ENCODE results near the gene DQX1. TPM values are rescaled to one million over a fixed set of nuclear protein-coding genes. Genes with fewer than 3 reads are reported as not detected.

The DQX1 gene
- total and polyA plus RNA-seq, 2 of the 8 experiments (the other 6 are each of a cell fraction or from before 2014, with no cell fraction given), result 0.76 to 1.1 TPM

DNA sequence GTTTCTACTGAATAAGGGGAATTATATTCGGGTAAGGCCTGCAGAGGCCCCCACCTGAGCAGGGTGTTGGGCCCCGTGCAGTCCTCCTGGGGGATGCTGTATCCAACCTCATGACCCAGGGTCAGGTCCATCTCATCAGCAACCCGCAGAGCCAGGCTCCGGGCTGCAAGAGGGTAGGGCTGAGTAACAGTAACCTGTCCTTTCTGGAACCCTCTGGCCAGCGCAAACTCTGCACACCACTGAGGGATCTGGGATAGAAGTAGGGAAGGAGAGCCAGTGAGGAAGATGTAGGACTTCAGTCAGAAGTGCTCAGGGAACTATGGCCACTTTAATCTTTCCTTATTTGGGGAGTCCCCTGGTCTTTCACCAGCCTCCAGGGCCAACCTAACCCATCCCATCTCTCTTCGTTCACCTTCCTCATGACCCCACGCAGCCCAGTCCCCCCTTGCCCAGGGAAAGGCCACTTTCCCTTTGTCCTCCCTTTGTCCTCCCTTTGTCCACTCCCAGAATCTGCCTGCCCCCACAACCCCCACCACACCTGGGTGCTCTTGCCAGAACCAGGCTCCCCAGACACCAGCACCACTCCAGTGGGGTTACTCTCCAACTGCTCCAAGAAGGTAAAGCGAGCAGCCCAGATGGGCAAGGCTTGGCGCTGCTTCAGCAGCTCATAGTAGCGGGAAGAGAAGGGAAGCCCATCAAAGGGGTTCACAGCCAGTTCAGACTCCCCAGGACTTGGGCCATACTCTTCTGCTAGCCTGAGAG lies 895 bp downstream of the DQX1 start:
- H4K20me1 ChIP-seq (replicated peaks in 1 of 2; ENCODE audit: control insufficient read depth in 1 of 2, insufficient read depth in 2 of 2, low read length in 2 of 2), result peaks cover 0 to 3% of the 10 kb centered on the region in 2 experiments
- no peak overlapping the region for H2BK12ac ChIP-seq (ENCODE audit: low read depth, low read length)
- 79% methylated on average over 10 of the region's 10 CpGs; no CpG with 5 or more reads in 1 of the 2 experiments for WGBS, 2 experiments (ENCODE audit: extremely low coverage in 1 of 2, insufficient coverage in 1 of 2, insufficient read length in 1 of 2, insufficient replicate concordance in 2 of 2, low coverage in 1 of 2, low lambda C conversion rate in 2 of 2, missing lambda C conversion rate in 1 of 2)
- ChIA-PET POLR2A (ENCODE audit: partially characterized antibody) (interaction anchor here (1.3 kb wide), 1 partner anchor 42 kb away, joined by 5 read pairs; the partner anchor contains the start of genes CCDC142 and TTC31), CTCF (ENCODE audit: partially characterized antibody) (interaction anchor here (1.2 kb wide), 3 partner anchors 16 to 61 kb away, joined by 3 to 4 read pairs (median 3); no protein-coding TSS in a partner anchor)
- H3K4ac ChIP-seq (replicated peaks; ENCODE audit: insufficient read length, low read depth, low read length), result no peak overlapping the region
- TF ChIP-seq, protein P1, sequence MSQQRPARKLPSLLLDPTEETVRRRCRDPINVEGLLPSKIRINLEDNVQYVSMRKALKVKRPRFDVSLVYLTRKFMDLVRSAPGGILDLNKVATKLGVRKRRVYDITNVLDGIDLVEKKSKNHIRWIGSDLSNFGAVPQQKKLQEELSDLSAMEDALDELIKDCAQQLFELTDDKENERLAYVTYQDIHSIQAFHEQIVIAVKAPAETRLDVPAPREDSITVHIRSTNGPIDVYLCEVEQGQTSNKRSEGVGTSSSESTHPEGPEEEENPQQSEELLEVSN (IDR thresholded peaks at IDR 0.05), result no peak
- no peak for TF ChIP-seq EGR1 (IDR thresholded peaks at IDR 0.05; ENCODE audit: borderline replicate concordance, low read depth, low read length)
- H3K9ac ChIP-seq (replicated peaks in 1 of 4; ENCODE audit: extremely low read depth in 1 of 4, low read depth in 3 of 4, low read length in 3 of 4), result no peak overlapping the region
- H2BK20ac ChIP-seq (ENCODE audit: low read length), result no peak overlapping the region
- no peak overlapping the region for H3K4me2 ChIP-seq (ENCODE audit: insufficient read depth in 1 of 2, low read depth in 2 of 2, low read length in 2 of 2)
- no peak overlapping the region for H3K56ac ChIP-seq (replicated peaks; ENCODE audit: insufficient read length, low read depth, low read length)
- H2AK5ac ChIP-seq (ENCODE audit: low read depth, low read length), result no peak overlapping the region
- no peak overlapping the region for H2AFZ ChIP-seq (ENCODE audit: low read length)
- H2BK15ac ChIP-seq (ENCODE audit: low read length), result 0 out of 2 replicates have a peak overlapping the region, but pooled peaks have one; percentile 88
- peaks cover 0 to 7% (median under 1%) of the 10 kb centered on the region in 4 experiments; a peak in 2 of 7 replicates for H3K4me1 ChIP-seq (replicated peaks in 1 of 4; ENCODE audit: control insufficient read depth in 3 of 4, insufficient read depth in 4 of 4, low read length in 3 of 4)
- H4K91ac ChIP-seq (replicated peaks; ENCODE audit: insufficient read length, low read length), result no peak overlapping the region
- H3K9me3 ChIP-seq (ENCODE audit: insufficient read depth in 2 of 2, low read depth in 1 of 2, low read length in 1 of 2), result no peaks in the 10 kb centered on the region
- peaks cover 8% of the 10 kb centered on the region for H3K79me1 ChIP-seq (ENCODE audit: low read depth, low read length)
- H3K18ac ChIP-seq (ENCODE audit: extremely low read depth, low read length), result no peak overlapping the region
- no peak overlapping the region for H2BK120ac ChIP-seq (replicated peaks; ENCODE audit: low read depth, low read length)
- H3K27ac ChIP-seq (ENCODE audit: low read depth, low read length), result no peak overlapping the region
- no peak overlapping the region for H3K14ac ChIP-seq (ENCODE audit: insufficient read length)
- peaks cover 5 to 18% (median 13%) of the 10 kb centered on the region in 4 experiments; a peak in 6 of 8 replicates for H3K36me3 ChIP-seq (ENCODE audit: control insufficient read depth in 2 of 4, insufficient read depth in 4 of 4, low read length in 3 of 4)
- no peak overlapping the region for H3K23ac ChIP-seq (ENCODE audit: insufficient read length)
- H3K4me3 ChIP-seq (ENCODE audit: extremely low read depth in 1 of 4, insufficient read depth in 2 of 4, low read depth in 3 of 4, low read length in 4 of 4), result no peak overlapping the region
- H3K27me3 ChIP-seq (replicated peaks in 1 of 4; ENCODE audit: control insufficient read depth in 3 of 4, extremely low read depth in 1 of 4, insufficient read depth in 3 of 4, low read length in 3 of 4), result peaks cover 0 to 13% (median 6%) of the 10 kb centered on the region in 4 experiments; a peak in 5 of 7 replicates
- H2BK5ac ChIP-seq (ENCODE audit: low read depth, low read length), result no peak overlapping the region
- 0 out of 2 replicates have a peak overlapping the region, but pooled peaks have one; percentile 31 for H4K8ac ChIP-seq (ENCODE audit: extremely low read depth, insufficient read depth, low read length)
- peaks cover 4% of the 10 kb centered on the region; the same call in 1 of the 2 replicates for H3K23me2 ChIP-seq (ENCODE audit: low read depth, low read length)
- DNase-seq (ENCODE audit: low read depth in 1 of 2, low spot score in 2 of 2) (no peak), FAIRE-seq (no peak)
- peaks cover 0 to 18% of the 10 kb centered on the region in 2 experiments; a peak in 2 of 4 replicates for H3K79me2 ChIP-seq (ENCODE audit: control insufficient read depth in 1 of 2, insufficient read depth in 2 of 2, low read length in 2 of 2)
- H4K5ac ChIP-seq (ENCODE audit: insufficient read length, low read depth, low read length), result no peak overlapping the region
